Measurements from ENCODE around the gene YJEFN3. TPM values are rescaled to one million over a fixed set of nuclear protein-coding genes. Genes with fewer than 3 reads are reported as not detected.

YJEFN3 gene
- total RNA-seq, 1 experiment from 2014 or later = 16.6 TPM

DNA sequence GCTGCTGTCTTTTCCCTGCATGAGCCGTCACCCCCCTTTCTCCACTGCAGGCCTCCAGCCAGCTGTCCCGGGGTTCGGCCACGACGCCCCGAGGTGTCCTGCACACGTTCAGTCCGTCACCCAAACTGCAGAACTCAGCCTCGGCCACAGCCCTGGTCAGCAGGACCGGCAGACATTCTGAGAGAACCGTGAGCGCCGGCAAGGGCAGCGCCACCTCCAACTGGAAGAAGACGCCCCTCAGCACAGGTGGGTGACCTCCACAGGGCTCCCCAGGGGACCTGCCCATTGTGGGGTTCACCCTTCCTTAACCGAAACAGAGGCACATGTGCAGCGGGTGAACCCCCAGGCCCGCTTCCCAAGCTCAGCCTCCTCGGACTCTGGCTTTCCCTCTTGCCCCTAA is 26.4 kb upstream of the YJEFN3 start:
- peak overlapping the region in 1 of 2 experiments; percentile 26; a peak in 1 of 5 replicates for H3K4me3 Mint-ChIP-seq
- Histone ChIP-seq H2BK12ac (ENCODE audit: insufficient read length, low read depth, low read length) (no peak overlapping the region), H2BK20ac (ENCODE audit: low read depth, low read length, poor library complexity, severe bottlenecking) (no peak overlapping the region), H3K23ac (ENCODE audit: insufficient read length, low read depth, low read length) (no peak overlapping the region), H2BK5ac (ENCODE audit: insufficient read length, low read length) (no peak overlapping the region), H3K56ac (ENCODE audit: insufficient read length, low read depth, low read length) (no peak overlapping the region), H3K9me3 (ENCODE audit: control insufficient read depth, low read depth, low read length) (no peaks in the 10 kb centered on the region), H2BK120ac (ENCODE audit: low read depth, low read length, poor library complexity, severe bottlenecking) (no peak overlapping the region), H3T11ph (ENCODE audit: low read length) (no peak overlapping the region), H3K27me3 (ENCODE audit: insufficient read depth, low read length) (no peaks in the 10 kb centered on the region), H3K4me1 (ENCODE audit: insufficient read depth, low read length) (no peaks in the 10 kb centered on the region), H4K20me1 (ENCODE audit: control insufficient read depth, insufficient read depth, insufficient read length) (no peaks in the 10 kb centered on the region), H3K4me2 (ENCODE audit: insufficient read depth, insufficient read length, low read length) (no peak overlapping the region), H3K23me2 (ENCODE audit: insufficient read length, low read depth, low read length, poor library complexity, severe bottlenecking) (no peaks in the 10 kb centered on the region), H3K79me2 (ENCODE audit: insufficient read depth, low read length) (no peaks in the 10 kb centered on the region), H3K14ac (ENCODE audit: insufficient read depth, low read length) (no peak overlapping the region), H4K8ac (replicated peaks; ENCODE audit: insufficient read length, low read depth, low read length) (no peak overlapping the region), H3K9ac (ENCODE audit: extremely low read depth, insufficient read length, low read length) (no peak overlapping the region), H2BK15ac (ENCODE audit: low read depth, low read length) (no peak overlapping the region), H3K27ac (ENCODE audit: insufficient read length, low read depth, low read length) (no peak overlapping the region), H3K18ac (ENCODE audit: insufficient read length, low read depth, low read length) (no peak overlapping the region), H2AFZ (ENCODE audit: low read length) (no peak overlapping the region), H2AK5ac (ENCODE audit: insufficient read length, low read length) (no peak overlapping the region), H3K4ac (ENCODE audit: low read depth, low read length) (no peak overlapping the region), H4K91ac (ENCODE audit: insufficient read length, low read depth, low read length) (no peak overlapping the region), H3K79me1 (ENCODE audit: insufficient read depth, low read depth, low read length, poor library complexity, severe bottlenecking) (no peaks in the 10 kb centered on the region), H4K5ac (ENCODE audit: insufficient read length, low read depth, low read length) (no peak overlapping the region)
- H3K9me3 Mint-ChIP-seq = no peaks in the 10 kb centered on the region
- no peak for DNase-seq
- H3K27me3 Mint-ChIP-seq (ENCODE audit: low read depth) = no peaks in the 10 kb centered on the region; the same call in 1 of the 2 replicates
- H3K4me1 Mint-ChIP-seq = no peaks in the 10 kb centered on the region
- H3K36me3 Mint-ChIP-seq (ENCODE audit: insufficient read depth in 1 of 3, low read depth in 3 of 3) = peaks cover 41 to 93% (median 87%) of the 10 kb centered on the region in 3 experiments
- H3K27ac Mint-ChIP-seq = peak overlapping the region in 1 of 3 experiments; percentile 51; a peak in 1 of 7 replicates
- no peak for TF ChIP-seq CTCF (conservative IDR thresholded peaks at IDR 0.05)
- WGBS (ENCODE audit: extremely low coverage, insufficient read length, low lambda C conversion rate) = no CpG with 5 or more reads among the region's 19 CpGs

All from H9 (cell line).